ENCODE results near the gene TXNDC16.

TXNDC16 gene

GRCh38 chr14:52413729-52414408, 138.4 kb downstream of the TXNDC16 start:
- ChIA-PET POLR2A (no interaction called here), CTCF (interaction anchor here (0.8 to 1.2 kb wide), 2 partner anchors 11 to 114 kb away, joined by 3 read pairs; no protein-coding TSS in a partner anchor)
- Histone ChIP-seq H3K36me3 (ENCODE audit: control insufficient read depth in 4 of 4, insufficient read depth in 4 of 4, low read length in 3 of 4) (no peaks in the 10 kb centered on the region), H3K4me1 (ENCODE audit: control extremely low read depth in 1 of 4, control insufficient read depth in 4 of 4, insufficient read depth in 4 of 4, low read length in 3 of 4) (no peaks in the 10 kb centered on the region), H3K4me3 (ENCODE audit: control insufficient read depth in 1 of 7, extremely low read depth in 1 of 7, insufficient read depth in 4 of 7, low read depth in 2 of 7, low read length in 6 of 7) (no peak overlapping the region), H3K9me3 (ENCODE audit: control extremely low read depth in 1 of 5, control insufficient read depth in 4 of 5, insufficient read depth in 2 of 5, low read depth in 1 of 5, low read length in 4 of 5) (no peaks in the 10 kb centered on the region), H3K27ac (ENCODE audit: insufficient read depth in 1 of 2, low read depth in 1 of 2, low read length in 2 of 2, poor library complexity in 1 of 2, severe bottlenecking in 2 of 2) (no peak overlapping the region), H3K27me3 (replicated peaks in 2 of 5; ENCODE audit: control insufficient read depth in 4 of 5, insufficient read depth in 5 of 5, low read length in 4 of 5) (no peaks in the 10 kb centered on the region)
- WGBS (ENCODE audit: insufficient coverage): 100% methylated on average over 1 of the region's 7 CpGs
- DNase-seq: no peak

- DNase-seq: no peak
- CTCF ChIA-PET: interaction anchor here (1.2 kb wide), 1 partner anchor 10 kb away, joined by 3 read pairs; no protein-coding TSS in a partner anchor
- H3K27ac ChIP-seq (ENCODE audit: insufficient read depth in 1 of 2, low read depth in 1 of 2, low read length in 2 of 2, poor library complexity in 1 of 2, severe bottlenecking in 2 of 2): no peak overlapping the region
- no peaks in the 10 kb centered on the region for H3K9me3 ChIP-seq (ENCODE audit: control extremely low read depth in 1 of 5, control insufficient read depth in 4 of 5, insufficient read depth in 2 of 5, low read depth in 1 of 5, low read length in 4 of 5)
- H3K4me1 ChIP-seq (ENCODE audit: control extremely low read depth in 1 of 4, control insufficient read depth in 4 of 4, insufficient read depth in 4 of 4, low read length in 3 of 4): no peaks in the 10 kb centered on the region
- H3K27me3 ChIP-seq (replicated peaks in 2 of 5; ENCODE audit: control insufficient read depth in 4 of 5, insufficient read depth in 5 of 5, low read length in 4 of 5): no peaks in the 10 kb centered on the region
- no peaks in the 10 kb centered on the region for H3K36me3 ChIP-seq (ENCODE audit: control insufficient read depth in 4 of 4, insufficient read depth in 4 of 4, low read length in 3 of 4)
- no peak overlapping the region for H3K4me3 ChIP-seq (ENCODE audit: control insufficient read depth in 1 of 7, extremely low read depth in 1 of 7, insufficient read depth in 4 of 7, low read depth in 2 of 7, low read length in 6 of 7)
- WGBS (ENCODE audit: insufficient coverage): no CpG with 5 or more reads among the region's 1 CpG
- POLR2A ChIA-PET: no interaction called here
Measured at GRCh38 chr14:52412426-52412825, 139.9 kb downstream of the TXNDC16 start.

GRCh38 chr14:52405314-52405713, 147.0 kb downstream of the TXNDC16 start:
- no peak overlapping the region for H3K27ac ChIP-seq (ENCODE audit: insufficient read depth in 1 of 2, low read depth in 1 of 2, low read length in 2 of 2, poor library complexity in 1 of 2, severe bottlenecking in 2 of 2)
- H3K27me3 ChIP-seq (replicated peaks in 2 of 5; ENCODE audit: control insufficient read depth in 4 of 5, insufficient read depth in 5 of 5, low read length in 4 of 5): peaks cover 0 to 18% (median 0%) of the 10 kb centered on the region in 5 experiments
- whole genome bisulfite sequencing (ENCODE audit: insufficient coverage): 100% methylated on average over 1 of the region's 1 CpG
- H3K36me3 ChIP-seq (ENCODE audit: control insufficient read depth in 4 of 4, insufficient read depth in 4 of 4, low read length in 3 of 4): no peaks in the 10 kb centered on the region
- peaks cover 3 to 24% (median 16%) of the 10 kb centered on the region in 4 experiments for H3K4me1 ChIP-seq (ENCODE audit: control extremely low read depth in 1 of 4, control insufficient read depth in 4 of 4, insufficient read depth in 4 of 4, low read length in 3 of 4)
- H3K4me3 ChIP-seq (ENCODE audit: control insufficient read depth in 1 of 7, extremely low read depth in 1 of 7, insufficient read depth in 4 of 7, low read depth in 2 of 7, low read length in 6 of 7): no peak overlapping the region
- ChIA-PET POLR2A (interaction anchor here (1.4 kb wide), 1 partner anchor 11 kb away, joined by 3 read pairs; no protein-coding TSS in a partner anchor), CTCF (interaction anchor here (0.8 to 5.1 kb wide), 3 partner anchors 23 to 106 kb away, joined by 3 to 19 read pairs (median 3); no protein-coding TSS in a partner anchor)
- peak in 2 of 3 donors; percentile 6 to 13 for DNase-seq
- H3K9me3 ChIP-seq (ENCODE audit: control extremely low read depth in 1 of 5, control insufficient read depth in 4 of 5, insufficient read depth in 2 of 5, low read depth in 1 of 5, low read length in 4 of 5): no peaks in the 10 kb centered on the region

- WGBS (ENCODE audit: insufficient coverage): no CpG with 5 or more reads among the region's 4 CpGs
- Histone ChIP-seq H3K36me3 (ENCODE audit: control insufficient read depth in 4 of 4, insufficient read depth in 4 of 4, low read length in 3 of 4) (no peaks in the 10 kb centered on the region), H3K4me3 (ENCODE audit: control insufficient read depth in 1 of 7, extremely low read depth in 1 of 7, insufficient read depth in 4 of 7, low read depth in 2 of 7, low read length in 6 of 7) (no peak overlapping the region), H3K9me3 (ENCODE audit: control extremely low read depth in 1 of 5, control insufficient read depth in 4 of 5, insufficient read depth in 2 of 5, low read depth in 1 of 5, low read length in 4 of 5) (no peaks in the 10 kb centered on the region), H3K27ac (ENCODE audit: insufficient read depth in 1 of 2, low read depth in 1 of 2, low read length in 2 of 2, poor library complexity in 1 of 2, severe bottlenecking in 2 of 2) (no peak overlapping the region), H3K4me1 (ENCODE audit: control extremely low read depth in 1 of 4, control insufficient read depth in 4 of 4, insufficient read depth in 4 of 4, low read length in 3 of 4) (peaks cover 3 to 24% (median 16%) of the 10 kb centered on the region in 4 experiments), H3K27me3 (replicated peaks in 2 of 5; ENCODE audit: control insufficient read depth in 4 of 5, insufficient read depth in 5 of 5, low read length in 4 of 5) (peaks cover 0 to 22% (median 0%) of the 10 kb centered on the region in 5 experiments)
- peak; percentile 64 to 94 (median 93) for DNase-seq
- POLR2A ChIA-PET: interaction anchor here (1.0 kb wide), 1 partner anchor 87 kb away, joined by 3 read pairs; no protein-coding TSS in a partner anchor
- CTCF ChIA-PET: interaction anchor here (0.9 to 5.1 kb wide), 5 partner anchors 10 to 103 kb away, joined by 3 to 19 read pairs (median 3); no protein-coding TSS in a partner anchor
Measured at GRCh38 chr14:52402812-52403526, 149.3 kb downstream of the TXNDC16 start.

GRCh38 chr14:52400846-52401245, 151.5 kb downstream of the TXNDC16 start:
- POLR2A ChIA-PET: no interaction called here
- Histone ChIP-seq H3K27me3 (replicated peaks in 2 of 5; ENCODE audit: control insufficient read depth in 4 of 5, insufficient read depth in 5 of 5, low read length in 4 of 5) (peaks cover 0 to 22% (median 0%) of the 10 kb centered on the region in 5 experiments), H3K4me1 (ENCODE audit: control extremely low read depth in 1 of 4, control insufficient read depth in 4 of 4, insufficient read depth in 4 of 4, low read length in 3 of 4) (peaks cover 8 to 30% (median 20%) of the 10 kb centered on the region in 4 experiments), H3K4me3 (ENCODE audit: control insufficient read depth in 1 of 7, extremely low read depth in 1 of 7, insufficient read depth in 4 of 7, low read depth in 2 of 7, low read length in 6 of 7) (no peak overlapping the region), H3K9me3 (ENCODE audit: control extremely low read depth in 1 of 5, control insufficient read depth in 4 of 5, insufficient read depth in 2 of 5, low read depth in 1 of 5, low read length in 4 of 5) (peaks cover 0 to 4% (median 0%) of the 10 kb centered on the region in 5 experiments), H3K27ac (ENCODE audit: insufficient read depth in 1 of 2, low read depth in 1 of 2, low read length in 2 of 2, poor library complexity in 1 of 2, severe bottlenecking in 2 of 2) (no peak overlapping the region), H3K36me3 (ENCODE audit: control insufficient read depth in 4 of 4, insufficient read depth in 4 of 4, low read length in 3 of 4) (no peaks in the 10 kb centered on the region)
- CTCF ChIA-PET: interaction anchor here (1.2 to 2.5 kb wide), 4 partner anchors 10 to 128 kb away, joined by 3 to 7 read pairs (median 4); no protein-coding TSS in a partner anchor
- peak; percentile 17 to 67 (median 65) for DNase-seq
- WGBS (ENCODE audit: insufficient coverage): 0% methylated on average over 3 of the region's 3 CpGs

GRCh38 chr14:52399921-52400595, 152.2 kb downstream of the TXNDC16 start:
- DNase-seq: peak in 2 of 3 donors; percentile 28 to 38
- no peaks in the 10 kb centered on the region for H3K36me3 ChIP-seq (ENCODE audit: control insufficient read depth in 4 of 4, insufficient read depth in 4 of 4, low read length in 3 of 4)
- 80% methylated on average over 7 of the region's 8 CpGs for WGBS (ENCODE audit: insufficient coverage)
- POLR2A ChIA-PET: no interaction called here
- CTCF ChIA-PET: interaction anchor here (1.2 to 2.5 kb wide), 2 partner anchors 9 to 34 kb away, joined by 3 to 7 read pairs; no protein-coding TSS in a partner anchor
- peaks cover 0 to 17% (median 0%) of the 10 kb centered on the region in 5 experiments for H3K27me3 ChIP-seq (replicated peaks in 2 of 5; ENCODE audit: control insufficient read depth in 4 of 5, insufficient read depth in 5 of 5, low read length in 4 of 5)
- no peak overlapping the region for H3K4me3 ChIP-seq (ENCODE audit: control insufficient read depth in 1 of 7, extremely low read depth in 1 of 7, insufficient read depth in 4 of 7, low read depth in 2 of 7, low read length in 6 of 7)
- peaks cover 9 to 34% (median 22%) of the 10 kb centered on the region in 4 experiments for H3K4me1 ChIP-seq (ENCODE audit: control extremely low read depth in 1 of 4, control insufficient read depth in 4 of 4, insufficient read depth in 4 of 4, low read length in 3 of 4)
- H3K9me3 ChIP-seq (ENCODE audit: control extremely low read depth in 1 of 5, control insufficient read depth in 4 of 5, insufficient read depth in 2 of 5, low read depth in 1 of 5, low read length in 4 of 5): peaks cover 0 to 4% (median 0%) of the 10 kb centered on the region in 5 experiments
- no peak overlapping the region for H3K27ac ChIP-seq (ENCODE audit: insufficient read depth in 1 of 2, low read depth in 1 of 2, low read length in 2 of 2, poor library complexity in 1 of 2, severe bottlenecking in 2 of 2)
